ENCODE measurements around the gene TBC1D30.

TBC1D30 gene

GRCh38 chr12:64907097-64907496 is 82.7 kb downstream of the TBC1D30 start:
- H3K4me3 ChIP-seq (ENCODE audit: low read depth, low read length), result no peak overlapping the region
- DNase-seq (ENCODE audit: low read depth), result no peak
- no peak for TF ChIP-seq CTCF (IDR thresholded peaks at IDR 0.05; ENCODE audit: low read depth, low read length, missing control alignments)

- DNase-seq (ENCODE audit: low read depth), result no peak
- H3K4me3 ChIP-seq (ENCODE audit: low read depth, low read length), result no peak overlapping the region
- no peak for TF ChIP-seq CTCF (IDR thresholded peaks at IDR 0.05; ENCODE audit: low read depth, low read length, missing control alignments)
Observed at GRCh38 chr12:64909124-64909523, 84.7 kb downstream of the TBC1D30 start.

GRCh38 chr12:64911081-64911480 is 86.6 kb downstream of the TBC1D30 start:
- TF ChIP-seq CTCF (IDR thresholded peaks at IDR 0.05; ENCODE audit: low read depth, low read length, missing control alignments), result no peak
- H3K4me3 ChIP-seq (ENCODE audit: low read depth, low read length), result no peak overlapping the region
- no peak for DNase-seq (ENCODE audit: low read depth)

GRCh38 chr12:64911912-64912311 is 87.5 kb downstream of the TBC1D30 start:
- no peak for DNase-seq (ENCODE audit: low read depth)
- no peak overlapping the region for H3K4me3 ChIP-seq (ENCODE audit: low read depth, low read length)
- TF ChIP-seq CTCF (IDR thresholded peaks at IDR 0.05; ENCODE audit: low read depth, low read length, missing control alignments), result no peak

GRCh38 chr12:64912516-64913255 is 88.2 kb downstream of the TBC1D30 start:
- DNase-seq (ENCODE audit: low read depth), result no peak

GRCh38 chr12:64915242-64915641 is 90.8 kb downstream of the TBC1D30 start:
- H3K4me3 ChIP-seq (ENCODE audit: low read depth, low read length), result no peak overlapping the region
- no peak for TF ChIP-seq CTCF (IDR thresholded peaks at IDR 0.05; ENCODE audit: low read depth, low read length, missing control alignments)
- DNase-seq (ENCODE audit: low read depth), result no peak

More at GRCh38 chr12:64912516-64913255, 88.2 kb downstream of the TBC1D30 start:
- no peak for TF ChIP-seq CTCF (IDR thresholded peaks at IDR 0.05; ENCODE audit: low read depth, low read length, missing control alignments)
- no peak overlapping the region for H3K4me3 ChIP-seq (ENCODE audit: low read depth, low read length)

Data from GM12864 (cell line).